ENCODE measurements around the gene OR52K2. TPM values are rescaled to one million over a fixed set of nuclear protein-coding genes. Genes with fewer than 3 reads are reported as not detected.

Gene OR52K2
- total and polyA plus RNA-seq, 9 of the 15 experiments (the other 6 are each of a cell fraction or from before 2014, with no cell fraction given) = not detected

DNA sequence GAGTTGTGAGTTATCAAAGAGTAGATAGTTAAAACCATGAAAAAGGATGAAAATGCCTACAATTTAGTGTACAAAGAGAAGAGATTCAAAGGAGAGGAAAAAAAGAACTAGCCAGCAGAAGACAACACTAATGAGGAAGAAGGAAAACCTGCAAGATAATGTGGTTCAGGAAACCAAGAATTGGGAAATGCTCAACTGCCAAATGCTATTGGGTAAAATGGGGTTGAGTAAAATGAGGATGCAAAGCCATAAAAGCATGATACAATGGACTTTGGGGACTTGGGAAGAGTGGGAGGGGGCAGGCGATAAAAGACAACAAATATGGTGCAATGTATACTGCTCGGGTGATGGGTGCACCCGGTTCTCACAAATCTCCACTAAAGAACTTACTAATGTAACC, 7.6 kb upstream of the OR52K2 start:
- CTCF ChIA-PET (ENCODE audit: low intra/inter-chr PET ratio) = no interaction called here
- H3K36me3 ChIP-seq (ENCODE audit: control insufficient read depth, insufficient read depth, low read length) = no peaks in the 10 kb centered on the region
- no peaks in the 10 kb centered on the region for H3K4me1 ChIP-seq (replicated peaks in 1 of 2; ENCODE audit: control insufficient read depth in 2 of 2, insufficient read depth in 2 of 2, low read length in 2 of 2)
- intact Hi-C loops (cut with micrococcal nuclease) (no loop called here), in situ Hi-C loops (cut with MboI) (no loop called here)
- ATAC-seq (no peak), FAIRE-seq (no peak), DNase-seq (ENCODE audit: extremely low read depth in 1 of 4, low spot score in 3 of 4) (no peak)
- no peaks in the 10 kb centered on the region for H3K9me1 ChIP-seq (ENCODE audit: control insufficient read depth, insufficient read depth, low read length)
- H3K4me2 ChIP-seq (ENCODE audit: insufficient read depth, low read length) = no peak overlapping the region
- H3K9me3 ChIP-seq (replicated peaks; ENCODE audit: control insufficient read depth, insufficient read depth, low read depth, low read length) = no peaks in the 10 kb centered on the region
- H3K79me2 ChIP-seq (ENCODE audit: control insufficient read depth, insufficient read depth, low read length) = no peaks in the 10 kb centered on the region
- BruUV-seq (replicated peaks) = no TSS peak
- no peak overlapping the region for H3K27ac ChIP-seq (ENCODE audit: extremely low read depth, low read depth, low read length)
- no peaks in the 10 kb centered on the region for H4K20me1 ChIP-seq (replicated peaks; ENCODE audit: control insufficient read depth, insufficient read depth, low read length)
- TF ChIP-seq, protein P1, sequence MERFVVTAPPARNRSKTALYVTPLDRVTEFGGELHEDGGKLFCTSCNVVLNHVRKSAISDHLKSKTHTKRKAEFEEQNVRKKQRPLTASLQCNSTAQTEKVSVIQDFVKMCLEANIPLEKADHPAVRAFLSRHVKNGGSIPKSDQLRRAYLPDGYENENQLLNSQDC (CRISPR knock-in tag; IDR thresholded peaks at IDR 0.05) = no peak
- TF ChIP-seq HCFC1 (IDR thresholded peaks at IDR 0.05; ENCODE audit: low read depth, low read length) (no peak), BRD4 (IDR thresholded peaks at IDR 0.05) (no peak), HNRNPL (IDR thresholded peaks at IDR 0.05; ENCODE audit: low read depth, low read length) (no peak), NR3C1 (CRISPR knock-in tag; IDR thresholded peaks at IDR 0.05) (no peak), ZNF282 (CRISPR knock-in tag; IDR thresholded peaks at IDR 0.05) (no peak), GABPB1 (CRISPR knock-in tag; IDR thresholded peaks at IDR 0.05) (no peak)
- TF ChIP-seq, protein P2, sequence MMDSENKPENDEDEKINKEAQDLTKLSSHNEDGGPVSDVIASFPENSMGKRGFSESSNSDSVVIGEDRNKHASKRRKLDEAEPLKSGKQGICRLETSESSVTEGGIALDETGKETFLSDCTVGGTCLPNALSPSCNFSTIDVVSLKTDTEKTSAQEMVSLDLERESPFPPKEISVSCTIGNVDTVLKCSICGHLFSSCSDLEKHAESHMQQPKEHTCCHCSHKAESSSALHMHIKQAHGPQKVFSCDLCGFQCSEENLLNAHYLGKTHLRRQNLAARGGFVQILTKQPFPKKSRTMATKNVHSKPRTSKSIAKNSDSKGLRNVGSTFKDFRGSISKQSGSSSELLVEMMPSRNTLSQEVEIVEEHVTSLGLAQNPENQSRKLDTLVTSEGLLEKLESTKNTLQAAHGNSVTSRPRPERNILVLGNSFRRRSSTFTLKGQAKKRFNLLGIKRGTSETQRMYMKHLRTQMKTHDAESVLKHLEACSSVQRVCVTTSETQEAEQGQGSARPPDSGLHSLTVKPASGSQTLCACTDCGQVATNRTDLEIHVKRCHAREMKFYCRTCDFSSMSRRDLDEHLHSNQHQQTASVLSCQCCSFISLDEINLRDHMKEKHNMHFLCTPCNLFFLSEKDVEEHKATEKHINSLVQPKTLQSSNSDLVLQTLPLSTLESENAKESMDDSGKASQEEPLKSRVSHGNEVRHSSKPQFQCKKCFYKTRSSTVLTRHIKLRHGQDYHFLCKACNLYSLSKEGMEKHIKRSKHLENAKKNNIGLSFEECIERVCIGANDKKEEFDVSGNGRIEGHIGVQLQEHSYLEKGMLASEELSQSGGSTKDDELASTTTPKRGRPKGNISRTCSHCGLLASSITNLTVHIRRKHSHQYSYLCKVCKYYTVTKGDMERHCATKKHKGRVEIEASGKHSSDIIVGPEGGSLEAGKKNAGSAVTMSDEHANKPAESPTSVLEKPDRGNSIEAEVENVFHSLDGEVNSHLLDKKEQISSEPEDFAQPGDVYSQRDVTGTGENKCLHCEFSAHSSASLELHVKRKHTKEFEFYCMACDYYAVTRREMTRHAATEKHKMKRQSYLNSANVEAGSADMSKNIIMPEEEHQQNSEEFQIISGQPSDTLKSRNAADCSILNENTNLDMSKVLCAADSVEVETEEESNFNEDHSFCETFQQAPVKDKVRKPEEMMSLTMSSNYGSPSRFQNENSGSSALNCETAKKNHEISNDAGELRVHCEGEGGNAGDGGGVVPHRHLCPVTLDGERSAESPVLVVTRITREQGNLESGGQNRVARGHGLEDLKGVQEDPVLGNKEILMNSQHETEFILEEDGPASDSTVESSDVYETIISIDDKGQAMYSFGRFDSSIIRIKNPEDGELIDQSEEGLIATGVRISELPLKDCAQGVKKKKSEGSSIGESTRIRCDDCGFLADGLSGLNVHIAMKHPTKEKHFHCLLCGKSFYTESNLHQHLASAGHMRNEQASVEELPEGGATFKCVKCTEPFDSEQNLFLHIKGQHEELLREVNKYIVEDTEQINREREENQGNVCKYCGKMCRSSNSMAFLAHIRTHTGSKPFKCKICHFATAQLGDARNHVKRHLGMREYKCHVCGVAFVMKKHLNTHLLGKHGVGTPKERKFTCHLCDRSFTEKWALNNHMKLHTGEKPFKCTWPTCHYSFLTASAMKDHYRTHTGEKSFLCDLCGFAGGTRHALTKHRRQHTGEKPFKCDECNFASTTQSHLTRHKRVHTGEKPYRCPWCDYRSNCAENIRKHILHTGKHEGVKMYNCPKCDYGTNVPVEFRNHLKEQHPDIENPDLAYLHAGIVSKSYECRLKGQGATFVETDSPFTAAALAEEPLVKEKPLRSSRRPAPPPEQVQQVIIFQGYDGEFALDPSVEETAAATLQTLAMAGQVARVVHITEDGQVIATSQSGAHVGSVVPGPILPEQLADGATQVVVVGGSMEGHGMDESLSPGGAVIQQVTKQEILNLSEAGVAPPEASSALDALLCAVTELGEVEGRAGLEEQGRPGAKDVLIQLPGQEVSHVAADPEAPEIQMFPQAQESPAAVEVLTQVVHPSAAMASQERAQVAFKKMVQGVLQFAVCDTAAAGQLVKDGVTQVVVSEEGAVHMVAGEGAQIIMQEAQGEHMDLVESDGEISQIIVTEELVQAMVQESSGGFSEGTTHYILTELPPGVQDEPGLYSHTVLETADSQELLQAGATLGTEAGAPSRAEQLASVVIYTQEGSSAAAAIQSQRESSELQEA (IDR thresholded peaks at IDR 0.05; ENCODE audit: low read depth) = no peak
- no peak overlapping the region for H3K4me3 ChIP-seq
- H3K9ac ChIP-seq (ENCODE audit: insufficient read depth in 1 of 2, low read depth in 2 of 2, low read length in 2 of 2) = no peak overlapping the region
- no peaks in the 10 kb centered on the region; a peak in 1 of 5 replicates for H3K27me3 ChIP-seq (ENCODE audit: control insufficient read depth in 2 of 2, insufficient read depth in 2 of 2, low read length in 2 of 2)
- POLR2A ChIA-PET = no interaction called here
- 2% methylated on average over 3 of the region's 3 CpGs for WGBS (ENCODE audit: insufficient coverage, low coverage, missing lambda C conversion rate)
- H2AFZ ChIP-seq (ENCODE audit: low read depth, low read length) = no peak overlapping the region

Measured in K562 (cell line).